ENCODE results near the gene LTBP3.

The LTBP3 gene

DNA sequence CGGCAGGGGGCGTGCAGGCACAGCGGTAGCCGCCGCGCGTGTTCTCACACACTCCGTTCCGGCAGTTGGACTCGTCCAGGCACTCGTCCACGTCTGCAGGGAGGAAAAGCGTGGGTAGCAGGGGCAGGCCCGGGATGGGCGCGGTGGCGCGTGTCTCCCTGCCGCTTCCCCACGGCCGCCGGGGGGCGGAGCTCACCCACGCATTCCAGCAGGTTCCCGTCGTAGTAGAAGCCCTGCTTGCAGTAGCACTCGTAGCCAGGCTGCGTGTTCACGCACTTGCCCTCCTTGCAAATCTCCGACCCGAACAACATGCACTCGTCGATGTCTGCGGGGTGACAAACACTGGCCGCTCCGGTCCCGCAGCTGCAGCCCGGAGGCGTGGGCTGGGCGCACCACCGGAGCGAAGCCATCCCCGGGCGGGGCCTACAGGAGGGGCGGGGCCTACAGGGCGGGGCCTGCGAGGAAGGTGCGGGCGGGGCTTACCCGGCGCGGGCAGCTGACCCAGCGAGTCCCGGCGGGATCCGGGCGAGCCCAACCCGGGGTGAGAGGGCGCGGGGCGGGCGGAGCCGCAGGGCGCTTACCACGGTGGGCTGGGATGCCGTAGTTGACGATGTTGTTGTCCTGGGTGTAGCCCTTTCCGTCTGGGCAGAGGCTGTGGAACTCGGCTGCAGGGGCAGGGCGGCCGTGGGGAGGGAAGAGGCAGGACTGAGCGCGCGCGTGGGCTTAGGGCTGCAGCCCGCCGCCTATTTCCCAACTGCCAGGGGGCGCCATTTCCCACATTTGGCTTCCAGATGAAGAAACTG, 17.7 kb downstream of the LTBP3 start:
- ChIA-PET CTCF (interaction anchor here (0.7 to 6.1 kb wide), 46 partner anchors 8 to 266 kb away, joined by 3 to 86 read pairs (median 6); partner anchors contain the start of genes DPF2, EHBP1L1, FAM89B and KCNK7), POLR2A (interaction anchor here (0.5 to 2.1 kb wide), 9 partner anchors 9 to 118 kb away, joined by 3 to 15 read pairs (median 4); partner anchors contain the start of genes MALAT1, NEAT1 and SCYL1)
- TF ChIP-seq, protein P1, sequence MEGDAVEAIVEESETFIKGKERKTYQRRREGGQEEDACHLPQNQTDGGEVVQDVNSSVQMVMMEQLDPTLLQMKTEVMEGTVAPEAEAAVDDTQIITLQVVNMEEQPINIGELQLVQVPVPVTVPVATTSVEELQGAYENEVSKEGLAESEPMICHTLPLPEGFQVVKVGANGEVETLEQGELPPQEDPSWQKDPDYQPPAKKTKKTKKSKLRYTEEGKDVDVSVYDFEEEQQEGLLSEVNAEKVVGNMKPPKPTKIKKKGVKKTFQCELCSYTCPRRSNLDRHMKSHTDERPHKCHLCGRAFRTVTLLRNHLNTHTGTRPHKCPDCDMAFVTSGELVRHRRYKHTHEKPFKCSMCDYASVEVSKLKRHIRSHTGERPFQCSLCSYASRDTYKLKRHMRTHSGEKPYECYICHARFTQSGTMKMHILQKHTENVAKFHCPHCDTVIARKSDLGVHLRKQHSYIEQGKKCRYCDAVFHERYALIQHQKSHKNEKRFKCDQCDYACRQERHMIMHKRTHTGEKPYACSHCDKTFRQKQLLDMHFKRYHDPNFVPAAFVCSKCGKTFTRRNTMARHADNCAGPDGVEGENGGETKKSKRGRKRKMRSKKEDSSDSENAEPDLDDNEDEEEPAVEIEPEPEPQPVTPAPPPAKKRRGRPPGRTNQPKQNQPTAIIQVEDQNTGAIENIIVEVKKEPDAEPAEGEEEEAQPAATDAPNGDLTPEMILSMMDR (IDR thresholded peaks at IDR 0.05; ENCODE audit: control extremely low read depth, extremely low read depth, low read depth, missing control alignments): peak; percentile 81
- peak; percentile 98 for DNase-seq (ENCODE audit: extremely low spot score)

DNA sequence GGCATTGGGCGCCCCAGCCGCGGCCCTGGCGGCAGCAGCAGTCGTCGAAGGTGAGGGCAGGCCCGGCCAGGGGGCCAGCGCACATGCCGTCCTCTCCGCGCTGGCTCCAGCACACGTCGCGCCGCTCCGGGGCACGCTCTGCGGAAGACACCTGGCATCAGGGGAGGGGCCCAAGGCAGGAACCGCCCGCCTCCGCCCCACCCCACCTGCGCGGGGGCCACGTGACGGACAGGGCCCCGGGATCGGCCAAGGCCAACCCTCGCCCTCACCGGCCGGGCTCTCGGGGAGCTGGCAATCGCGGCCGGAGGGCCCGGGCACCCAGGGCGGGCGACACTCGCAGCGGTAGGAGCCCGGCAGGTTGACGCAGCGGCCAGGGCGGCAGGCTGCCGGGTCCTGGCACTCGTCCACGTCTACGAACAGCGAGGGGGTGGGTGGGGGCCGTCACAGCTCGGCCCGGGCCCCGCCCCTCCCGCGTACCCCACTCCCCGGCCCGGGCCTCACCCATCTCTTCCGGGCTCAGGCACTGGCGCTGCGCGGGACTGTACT, 18.3 kb downstream of the LTBP3 start:
- TF ChIP-seq, protein P1 (IDR thresholded peaks at IDR 0.05; ENCODE audit: control extremely low read depth, extremely low read depth, low read depth, missing control alignments): no peak
- DNase-seq (ENCODE audit: extremely low spot score): peak; percentile 85
- CTCF ChIA-PET: interaction anchor here (0.7 to 6.1 kb wide), 34 partner anchors 9 to 265 kb away, joined by 3 to 86 read pairs (median 6); partner anchors contain the start of genes DPF2, EHBP1L1, FAM89B and KCNK7
- POLR2A ChIA-PET: interaction anchor here (0.6 to 2.1 kb wide), 6 partner anchors 13 to 117 kb away, joined by 3 to 15 read pairs (median 4); partner anchors contain the start of genes MALAT1, NEAT1 and SCYL1

DNA sequence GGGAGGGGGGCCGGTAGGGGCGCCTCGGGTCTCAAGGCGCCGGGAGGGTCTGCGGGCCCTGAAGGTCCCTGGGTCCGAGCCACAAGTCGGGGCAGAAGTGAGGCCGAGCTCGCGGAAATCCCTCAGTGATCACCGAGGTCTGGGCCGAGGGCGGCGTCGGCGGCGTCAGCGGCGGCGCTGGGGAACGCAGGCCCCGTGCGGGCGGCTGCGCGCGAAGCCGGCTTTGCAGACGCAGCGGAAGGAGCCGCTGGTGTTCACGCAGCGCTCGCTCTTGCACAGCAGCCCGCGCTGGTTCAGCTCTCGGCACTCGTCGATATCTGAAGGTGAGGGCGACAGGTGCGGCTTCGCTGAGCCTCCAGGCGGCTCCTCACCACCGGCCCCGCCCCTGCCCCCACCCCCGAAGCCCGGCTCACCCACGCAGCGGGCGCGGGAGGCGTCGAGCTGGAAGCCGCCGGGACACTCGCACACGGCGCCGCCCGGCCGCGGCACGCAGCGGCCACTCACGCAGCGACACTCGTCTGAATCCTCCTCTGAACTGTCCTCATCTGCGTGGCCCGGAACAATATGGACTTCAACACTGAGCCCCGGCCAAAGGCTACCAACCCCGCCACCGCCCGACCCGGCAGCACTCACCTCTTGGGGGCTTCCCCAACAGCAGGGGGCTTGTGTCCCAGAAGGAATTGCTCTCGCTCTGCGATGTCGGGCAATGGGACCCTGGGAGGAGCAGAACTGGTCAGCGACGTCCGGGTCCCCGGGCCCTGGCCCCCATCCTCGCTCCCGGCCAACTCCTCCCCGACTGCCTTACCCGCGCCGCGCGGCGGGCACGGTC, 19.0 kb downstream of the LTBP3 start:
- TF ChIP-seq, protein P1 (IDR thresholded peaks at IDR 0.05; ENCODE audit: control extremely low read depth, extremely low read depth, low read depth, missing control alignments): no peak
- CTCF ChIA-PET: interaction anchor here (0.9 to 6.1 kb wide), 20 partner anchors 12 to 264 kb away, joined by 3 to 86 read pairs (median 9); partner anchors contain the start of genes DPF2, EHBP1L1, FAM89B and KCNK7
- POLR2A ChIA-PET: interaction anchor here (0.5 to 1.9 kb wide), 4 partner anchors 14 to 748 kb away, joined by 3 to 6 read pairs (median 4); partner anchors contain the start of gene MALAT1
- DNase-seq (ENCODE audit: extremely low spot score): no peak

DNA sequence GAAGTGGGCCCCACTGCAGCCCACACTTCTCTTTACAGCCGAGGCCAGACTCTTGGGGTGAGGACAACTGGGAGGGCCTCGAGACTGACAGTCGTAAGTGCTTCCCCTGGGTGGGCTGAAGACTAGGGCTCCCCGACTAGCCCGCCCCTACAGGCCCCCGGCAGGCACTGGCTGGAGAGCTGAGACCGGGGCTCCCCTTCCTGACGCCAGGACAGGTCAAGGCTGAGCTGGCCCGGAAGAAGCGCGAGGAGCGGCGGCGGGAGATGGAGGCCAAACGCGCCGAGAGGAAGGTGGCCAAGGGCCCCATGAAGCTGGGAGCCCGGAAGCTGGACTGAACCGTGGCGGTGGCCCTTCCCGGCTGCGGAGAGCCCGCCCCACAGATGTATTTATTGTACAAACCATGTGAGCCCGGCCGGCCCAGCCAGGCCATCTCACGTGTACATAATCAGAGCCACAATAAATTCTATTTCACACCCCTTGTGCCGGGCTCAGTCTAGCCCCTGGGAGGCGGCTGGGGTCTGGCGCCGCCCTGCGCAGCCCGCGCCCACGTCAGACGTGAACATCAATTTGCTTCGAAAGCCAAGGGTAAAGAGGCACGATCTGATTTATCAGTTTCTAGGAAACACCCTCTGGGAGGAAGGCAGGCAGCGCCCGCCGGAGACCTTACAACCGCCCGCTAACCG, 19.8 kb downstream of the LTBP3 start:
- POLR2A ChIA-PET: interaction anchor here (0.5 to 1.4 kb wide), 2 partner anchors 41 to 749 kb away, joined by 3 to 6 read pairs; no protein-coding TSS in a partner anchor
- DNase-seq (ENCODE audit: extremely low spot score): no peak
- CTCF ChIA-PET: interaction anchor here (2.6 kb wide), 1 partner anchor 38 kb away, joined by 5 read pairs; the partner anchor contains the start of gene EHBP1L1
- TF ChIP-seq, protein P1 (IDR thresholded peaks at IDR 0.05; ENCODE audit: control extremely low read depth, extremely low read depth, low read depth, missing control alignments): no peak

DNA sequence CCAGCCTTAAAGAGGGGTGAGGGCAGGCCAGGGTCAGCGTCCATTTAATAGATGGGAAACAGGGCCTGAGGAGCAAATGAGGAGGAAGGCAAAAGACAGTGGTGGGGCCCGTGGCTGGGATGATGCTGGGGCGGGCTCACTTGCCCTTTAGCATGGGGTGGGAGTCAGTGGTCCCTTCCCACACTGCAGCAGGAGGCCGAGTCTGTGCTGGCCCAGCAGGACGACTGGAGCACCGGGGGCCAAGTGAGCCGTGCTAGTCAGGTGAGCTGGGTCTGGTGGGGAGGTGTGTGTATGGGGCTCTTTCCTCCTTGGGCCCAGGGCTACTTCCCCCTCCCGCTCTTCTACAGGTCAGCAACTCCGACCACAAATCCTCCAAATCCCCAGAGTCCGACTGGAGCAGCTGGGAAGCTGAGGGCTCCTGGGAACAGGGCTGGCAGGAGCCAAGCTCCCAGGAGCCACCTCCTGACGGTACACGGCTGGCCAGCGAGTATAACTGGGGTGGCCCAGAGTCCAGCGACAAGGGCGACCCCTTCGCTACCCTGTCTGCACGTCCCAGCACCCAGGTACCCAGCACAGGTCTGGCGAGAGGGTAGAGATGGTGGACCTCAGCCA, 20.4 kb downstream of the LTBP3 start:
- POLR2A ChIA-PET: interaction anchor here (1.4 kb wide), 1 partner anchor 40 kb away, joined by 3 read pairs; no protein-coding TSS in a partner anchor
- CTCF ChIA-PET: interaction anchor here (2.6 kb wide), 1 partner anchor 39 kb away, joined by 5 read pairs; the partner anchor contains the start of gene EHBP1L1
- TF ChIP-seq, protein P1 (IDR thresholded peaks at IDR 0.05; ENCODE audit: control extremely low read depth, extremely low read depth, low read depth, missing control alignments): no peak
- no peak for DNase-seq (ENCODE audit: extremely low spot score)
